ENCODE measurements around the gene SPNS3. TPM values are rescaled to one million over a fixed set of nuclear protein-coding genes. Genes with fewer than 3 reads are reported as not detected.

The SPNS3 gene
- total and polyA plus RNA-seq, 2 of the 4 experiments (the other 2 are of a cell fraction): 0.18 TPM; not detected in 1

GRCh38 chr17:4446326-4447071 is 12.8 kb downstream of the SPNS3 start:
- in situ Hi-C loops (cut with MboI; ENCODE audit: low sequenced_read_pairs): no loop called here

More at GRCh38 chr17:4446326-4447071, 12.8 kb downstream of the SPNS3 start:
- no peaks in the 10 kb centered on the region for H3K4me1 ChIP-seq (ENCODE audit: control insufficient read depth, insufficient read depth, low read length)
- no peak overlapping the region for H2AFZ ChIP-seq (replicated peaks; ENCODE audit: low read length, poor library complexity)
- intact Hi-C loops (cut with micrococcal nuclease): no loop called here
- H2BK5ac ChIP-seq (ENCODE audit: low read depth, low read length, poor library complexity, severe bottlenecking): no peak overlapping the region
- peaks cover 33% of the 10 kb centered on the region for H3K27me3 ChIP-seq (ENCODE audit: control insufficient read depth, insufficient read depth, low read length)
- ChIA-PET POLR2A (ENCODE audit: unreplicated experiment) (interaction anchor here (0.7 kb wide), 1 partner anchor 10 kb away, joined by 5 read pairs; no protein-coding TSS in a partner anchor), CTCF (interaction anchor here (0.6 kb wide), 1 partner anchor 64 kb away, joined by 3 read pairs; no protein-coding TSS in a partner anchor)
- no peak overlapping the region for H4K8ac ChIP-seq (ENCODE audit: low read depth in 2 of 2, low read length in 2 of 2)
- H2BK20ac ChIP-seq (ENCODE audit: low read depth, low read length): no peak overlapping the region
- H3K4me3 ChIP-seq (ENCODE audit: insufficient read depth, low read depth, low read length): no peak overlapping the region
- no peak overlapping the region for H2AK5ac ChIP-seq (ENCODE audit: low read depth, low read length)
- dilution Hi-C loops (cut with HindIII; ENCODE audit: low sequenced_read_pairs, unreplicated experiment): no loop called here
- H3K18ac ChIP-seq (ENCODE audit: low read depth, low read length): no peak overlapping the region
- no TSS peak for BruUV-seq (replicated peaks)
- no peak overlapping the region for H3K4me2 ChIP-seq (ENCODE audit: low read depth, low read length)
- TF ChIP-seq USF2 (IDR thresholded peaks at IDR 0.05; ENCODE audit: low read depth, low read length) (no peak), BHLHE40 (IDR thresholded peaks at IDR 0.05; ENCODE audit: low read depth, low read length) (no peak), MAZ (IDR thresholded peaks at IDR 0.05; ENCODE audit: borderline replicate concordance, low read depth, low read length) (no peak), ELK1 (IDR thresholded peaks at IDR 0.05; ENCODE audit: borderline replicate concordance, low read depth, low read length) (no peak), MAFK (IDR thresholded peaks at IDR 0.05; ENCODE audit: low read depth, low read length) (no peak), RFX5 (IDR thresholded peaks at IDR 0.05; ENCODE audit: low read depth, low read length) (no peak), POLR2A (IDR thresholded peaks at IDR 0.05; ENCODE audit: low read depth, low read length) (no peak), RCOR1 (IDR thresholded peaks at IDR 0.05; ENCODE audit: insufficient replicate concordance, low read length) (no peak), MXI1 (IDR thresholded peaks at IDR 0.05; ENCODE audit: borderline replicate concordance, low read depth, low read length) (no peak), FOS (IDR thresholded peaks at IDR 0.05; ENCODE audit: low read depth, low read length) (no peak), CHD1 (IDR thresholded peaks at IDR 0.05; ENCODE audit: low read depth, low read length) (no peak), CTCF (conservative IDR thresholded peaks at IDR 0.05; ENCODE audit: low read depth, low read length) (no peak), RAD21 (IDR thresholded peaks at IDR 0.05; ENCODE audit: low read length) (no peak), NFE2L2 (IDR thresholded peaks at IDR 0.05; ENCODE audit: low read depth, low read length) (no peak)
- no peak overlapping the region for H3K14ac ChIP-seq (replicated peaks; ENCODE audit: low read depth, low read length)
- no peaks in the 10 kb centered on the region for H3K9me3 ChIP-seq (ENCODE audit: control insufficient read depth, insufficient read depth, low read length)
- H3K4ac ChIP-seq (ENCODE audit: low read depth, low read length): no peak overlapping the region
- H3K36me3 ChIP-seq (ENCODE audit: control insufficient read depth, insufficient read depth, low read length): no peaks in the 10 kb centered on the region
- no peak for ATAC-seq (ENCODE audit: low read depth)
- H4K5ac ChIP-seq (ENCODE audit: low read depth, low read length): no peak overlapping the region
- H3K79me1 ChIP-seq (ENCODE audit: low read depth in 1 of 2, low read length in 2 of 2): no peaks in the 10 kb centered on the region
- H4K91ac ChIP-seq (ENCODE audit: insufficient read depth, low read depth, low read length): no peak overlapping the region
- 80% methylated on average over 2 of the region's 20 CpGs; no CpG with 5 or more reads in 1 of the 2 experiments for WGBS, 2 experiments (ENCODE audit: extremely low coverage in 2 of 2, insufficient read length in 1 of 2)
- no peaks in the 10 kb centered on the region for H4K20me1 ChIP-seq (ENCODE audit: insufficient read depth, low read length)
- no peak overlapping the region for H2BK120ac ChIP-seq (ENCODE audit: low read depth, low read length)
- no peak for DNase-seq
- no peak overlapping the region for H3K9ac ChIP-seq (ENCODE audit: low read depth, low read length)
- H3K56ac ChIP-seq (ENCODE audit: extremely low read depth, insufficient read depth, low read length): no peak overlapping the region
- no peak overlapping the region for H3K23ac ChIP-seq (ENCODE audit: low read depth, low read length)
- H2AK9ac ChIP-seq (replicated peaks; ENCODE audit: low read depth, low read length, poor library complexity): no peak overlapping the region
- no peaks in the 10 kb centered on the region for H3K9me1 ChIP-seq (ENCODE audit: insufficient read depth, low read length)
- no peak overlapping the region for H2BK15ac ChIP-seq (ENCODE audit: low read depth, low read length)
- no peak overlapping the region for H3K27ac ChIP-seq (ENCODE audit: insufficient read depth, low read length)

All from IMR-90 (cell line).